AG04450 (cell line): ENCODE results near the gene PRKD2. TPM values are rescaled to one million over a fixed set of nuclear protein-coding genes. Genes with fewer than 3 reads are reported as not detected.
A peak's percentile ranks its signal among the peaks of the same experiment; 100 is the strongest.

ENCODE experiments used
- CTCF ChIA-PET: fragments of 300-600, 350-600 bp; formaldehyde crosslinking; extraction: SDS; loops from one replicate; lab custom pipeline; 2022; ENCODE audit warnings: antibody characterized with exemption, inconsistent platforms; lab: Charles Lee
- POLR2A ChIA-PET: fragments of 350-600 bp; formaldehyde crosslinking; extraction: SDS; loops from one replicate; lab custom pipeline; 2021; ENCODE audit warnings: antibody characterized with exemption, inconsistent platforms; lab: Yijun Ruan, JAX
- DNase-seq: peaks from one replicate; pipeline ENCODE4 v3.0.0-alpha.2; 2011; ENCODE audit warnings: low read depth, low spot score
- H3K27ac ChIP-seq: one replicate; pipeline ENCODE4 v1.5.1; 2012; ENCODE audit warnings: low read depth, low read length, control low read depth
- H3K27me3 ChIP-seq: one replicate; pipeline ENCODE4 v1.6.0; 2012; ENCODE audit warnings: low read length; ENCODE audit not compliant: control insufficient read depth, insufficient read depth
- H3K4me3 ChIP-seq: 2 replicates; pipeline ENCODE4 v1.5.1; 2011; ENCODE audit warnings: mild to moderate bottlenecking, low read depth, low read length, control low read depth
- H3K9me3 ChIP-seq: 2 replicates; pipeline ENCODE4 v1.5.1; 2012; ENCODE audit warnings: low read length; ENCODE audit not compliant: control insufficient read depth, insufficient read depth
- polyA plus RNA-seq: library from polyadenylated mRNA; depleted of rRNA; stranded (reverse); fragments of >200 nt; gene quantifications from 2 replicates; pipeline ENCODE4 v1.2.3, GENCODE V29; 2011
- TF ChIP-seq, protein P1 (sequence below): IDR thresholded peaks from 2 replicates; pipeline ENCODE4 v1.5.1; 2011; ENCODE audit warnings: low read depth, low read length, control low read depth, inconsistent platforms

Gene PRKD2
- polyA plus RNA-seq, 1 experiment: 6.7 TPM

DNA sequence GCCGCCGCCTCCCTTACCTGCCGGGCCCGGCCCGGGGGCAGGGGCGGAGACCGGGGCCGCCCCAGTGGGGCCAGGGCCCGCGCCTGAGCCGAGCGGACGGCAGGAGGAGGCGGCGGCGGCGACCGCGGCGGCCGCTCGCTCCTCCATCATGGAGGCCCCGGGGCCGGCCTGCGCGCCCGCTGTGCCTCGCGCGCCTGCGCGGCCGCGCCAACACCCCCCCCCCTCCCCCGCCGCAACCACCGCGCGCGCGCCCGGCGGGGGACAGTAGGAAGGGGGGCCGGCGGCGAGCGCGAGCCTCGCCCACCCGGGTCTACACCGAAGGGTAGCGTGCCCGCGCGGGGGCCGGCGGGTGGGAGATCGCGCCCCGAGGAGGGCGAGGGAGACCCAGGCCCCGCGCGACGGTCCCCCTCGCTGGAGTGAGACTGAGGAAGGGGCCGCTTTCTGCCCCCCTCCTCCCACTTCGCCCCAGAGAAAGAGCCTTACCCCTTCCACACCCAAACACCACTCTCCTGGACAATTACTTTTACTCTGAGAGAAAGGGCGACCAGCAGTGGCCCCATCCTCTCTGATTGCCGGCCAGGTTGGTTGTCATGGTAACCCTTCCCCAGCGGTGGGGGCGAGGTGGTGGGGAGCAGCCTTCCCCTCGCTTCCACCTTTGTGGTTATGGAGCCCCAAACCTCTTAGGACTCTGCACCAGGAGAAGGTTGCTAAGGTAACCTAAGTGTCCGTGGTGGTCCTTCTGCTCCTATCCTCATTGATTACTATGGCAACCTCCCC is 29.6 kb upstream of the PRKD2 start, which contains the start of gene STRN4:
Gene STRN4, minus strand, starts transcription at position 170 of the 777 bp plus-strand sequence. Its CDS starts 20 bp downstream, at position 150.
- no peaks in the 10 kb centered on the region for H3K27me3 ChIP-seq
- H3K27ac ChIP-seq: peak within 1 kb of the TSS; percentile 47
- H3K4me3 ChIP-seq: peak within 1 kb of the TSS; percentile 89
- TF ChIP-seq, protein P1, sequence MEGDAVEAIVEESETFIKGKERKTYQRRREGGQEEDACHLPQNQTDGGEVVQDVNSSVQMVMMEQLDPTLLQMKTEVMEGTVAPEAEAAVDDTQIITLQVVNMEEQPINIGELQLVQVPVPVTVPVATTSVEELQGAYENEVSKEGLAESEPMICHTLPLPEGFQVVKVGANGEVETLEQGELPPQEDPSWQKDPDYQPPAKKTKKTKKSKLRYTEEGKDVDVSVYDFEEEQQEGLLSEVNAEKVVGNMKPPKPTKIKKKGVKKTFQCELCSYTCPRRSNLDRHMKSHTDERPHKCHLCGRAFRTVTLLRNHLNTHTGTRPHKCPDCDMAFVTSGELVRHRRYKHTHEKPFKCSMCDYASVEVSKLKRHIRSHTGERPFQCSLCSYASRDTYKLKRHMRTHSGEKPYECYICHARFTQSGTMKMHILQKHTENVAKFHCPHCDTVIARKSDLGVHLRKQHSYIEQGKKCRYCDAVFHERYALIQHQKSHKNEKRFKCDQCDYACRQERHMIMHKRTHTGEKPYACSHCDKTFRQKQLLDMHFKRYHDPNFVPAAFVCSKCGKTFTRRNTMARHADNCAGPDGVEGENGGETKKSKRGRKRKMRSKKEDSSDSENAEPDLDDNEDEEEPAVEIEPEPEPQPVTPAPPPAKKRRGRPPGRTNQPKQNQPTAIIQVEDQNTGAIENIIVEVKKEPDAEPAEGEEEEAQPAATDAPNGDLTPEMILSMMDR: no peak
- CTCF ChIA-PET: no interaction called here
- no peak for DNase-seq
- H3K9me3 ChIP-seq: no peaks in the 10 kb centered on the region
- POLR2A ChIA-PET: no interaction called here

DNA sequence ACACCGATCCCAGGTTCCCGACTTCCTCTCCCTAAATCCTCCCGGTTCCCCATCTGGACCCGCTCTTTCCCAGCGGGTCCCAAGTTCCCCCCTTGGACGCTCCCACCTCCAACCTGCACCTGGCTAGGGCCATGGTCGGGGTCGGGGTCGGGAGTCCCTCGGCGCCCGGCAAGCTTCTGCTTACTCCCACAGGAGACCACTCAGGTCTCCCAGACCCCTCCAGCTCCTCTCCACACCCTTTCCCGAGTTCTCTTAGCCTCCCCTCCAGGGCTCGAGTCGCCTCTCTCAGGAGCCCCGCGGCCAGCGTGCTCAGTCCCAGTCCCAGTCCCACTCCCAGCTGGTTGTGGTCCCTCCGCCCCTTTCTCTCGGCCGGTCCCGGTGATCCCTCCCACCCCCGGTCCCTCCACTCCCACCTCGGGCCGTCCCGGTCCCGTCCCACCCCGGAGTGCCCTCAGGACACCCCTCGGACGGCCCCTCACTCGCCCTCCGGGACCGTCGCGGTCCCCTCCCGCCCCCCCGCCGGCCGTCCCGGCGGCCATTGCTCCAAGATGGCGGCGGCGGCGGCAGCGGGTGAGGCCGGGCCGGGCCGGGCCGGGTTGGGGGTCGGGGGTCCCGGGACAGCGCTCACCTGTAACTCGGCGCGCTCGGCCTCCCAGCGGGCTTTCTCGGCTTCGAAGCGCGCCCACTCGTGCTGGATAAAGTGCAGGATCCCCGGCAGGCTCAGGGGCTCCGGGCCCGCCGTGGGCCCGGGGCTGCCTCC is 28.8 kb upstream of the PRKD2 start, which contains the start of gene FKRP:
Gene FKRP, plus strand, starts transcription at position 537 of the 760 bp plus-strand sequence. CDS start 9,394 bp downstream, outside the sequence.
- DNase-seq: no peak
- Histone ChIP-seq H3K9me3 (no peaks in the 10 kb centered on the region), H3K4me3 (peak within 1 kb of the TSS; percentile 89), H3K27ac (peak within 1 kb of the TSS; percentile 47), H3K27me3 (no peaks in the 10 kb centered on the region)
- TF ChIP-seq, protein P1: no peak
- ChIA-PET POLR2A (no interaction called here), CTCF (no interaction called here)

DNA sequence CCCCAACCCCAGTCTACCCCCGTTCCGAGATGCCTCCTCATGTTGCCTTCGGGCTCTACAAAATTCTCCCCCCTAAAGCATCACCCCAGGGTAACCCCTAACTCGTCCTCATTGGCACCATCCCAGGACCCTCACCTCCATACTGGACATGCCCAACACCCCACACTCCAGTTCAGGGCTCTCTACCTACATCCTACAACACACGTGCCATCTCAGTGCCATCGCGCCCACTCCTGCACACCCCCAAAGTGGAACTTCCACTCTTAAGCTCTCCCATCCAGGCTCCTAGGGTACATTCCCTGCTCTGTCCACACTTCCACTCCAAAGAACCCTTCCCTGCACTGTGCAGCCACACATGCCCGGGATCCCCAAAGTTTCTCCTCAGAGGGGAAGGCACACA is 28.1 kb upstream of the PRKD2 start:
- no peak for DNase-seq
- Histone ChIP-seq H3K27ac (no peak overlapping the region), H3K9me3 (no peaks in the 10 kb centered on the region), H3K27me3 (no peaks in the 10 kb centered on the region), H3K4me3 (peak overlapping the region; percentile 89)
- ChIA-PET CTCF (no interaction called here), POLR2A (no interaction called here)
- TF ChIP-seq, protein P1: no peak

DNA sequence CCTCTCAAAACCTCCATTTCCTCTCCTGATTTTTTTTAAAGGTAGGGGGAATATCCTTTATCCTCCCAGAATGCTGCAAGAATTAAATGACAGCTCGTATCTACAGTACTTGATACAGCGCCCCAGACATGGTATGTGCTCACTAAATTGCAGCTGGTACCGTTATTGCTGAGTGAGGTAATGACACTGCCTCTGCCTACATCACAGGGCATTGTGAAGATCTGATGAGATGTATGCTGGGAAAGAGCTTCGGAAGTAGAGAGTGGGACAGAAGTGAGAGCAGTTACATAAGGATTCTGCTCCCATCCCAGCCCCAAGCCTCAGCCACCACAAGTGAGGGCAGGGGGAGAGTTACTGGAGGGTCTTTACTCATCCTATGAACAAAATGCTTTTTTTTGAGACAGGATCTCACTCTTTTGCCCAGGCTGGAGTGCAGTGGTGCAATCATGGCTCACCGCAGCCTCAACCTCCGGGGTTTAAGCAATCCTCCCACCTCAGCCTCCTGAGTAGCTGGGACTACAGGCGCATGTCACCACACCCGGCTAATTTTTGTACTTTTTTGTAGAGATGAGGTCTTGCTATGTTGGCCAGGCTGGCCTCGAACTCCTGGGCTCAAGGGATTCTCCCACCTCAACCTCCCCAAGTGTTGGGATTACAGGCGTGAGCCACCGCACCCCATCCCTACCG is 27.2 kb upstream of the PRKD2 start:
- Histone ChIP-seq H3K4me3 (peak overlapping the region; percentile 89), H3K9me3 (no peaks in the 10 kb centered on the region), H3K27ac (no peak overlapping the region), H3K27me3 (no peaks in the 10 kb centered on the region)
- DNase-seq: no peak
- TF ChIP-seq, protein P1: no peak
- ChIA-PET POLR2A (interaction anchor here (0.7 kb wide), 1 partner anchor 41 kb away, joined by 3 read pairs; no protein-coding TSS in a partner anchor), CTCF (interaction anchor here (1.5 kb wide), 1 partner anchor 15 kb away, joined by 5 read pairs; no protein-coding TSS in a partner anchor)
